Neural cell (in vitro differentiated cells): Measurements from ENCODE around the gene KIZ. TPM values are rescaled to one million over a fixed set of nuclear protein-coding genes. Genes with fewer than 3 reads are reported as not detected.

Source experiments
- H2AFZ ChIP-seq: fragments of 200-600, 300-800 bp; sonication (generic), shearing (Covaris generic); 2 replicates; pipeline ENCODE4 v1.6.0; 2014; ENCODE audit warnings: low read depth, mild to moderate bottlenecking, antibody characterized with exemption, low read length, moderate library complexity
- H3F3A ChIP-seq: fragments of 200-600 bp; shearing (Covaris generic); 2 replicates; pipeline ENCODE4 v1.6.1; 2016; ENCODE audit warnings: mild to moderate bottlenecking, moderate library complexity, mixed read lengths, antibody characterized with exemption, low read length; ENCODE audit not compliant: insufficient read depth, poor library complexity, severe bottlenecking
- H3K27ac ChIP-seq: fragments of 200-600, 300-800 bp; sonication (generic), shearing (Covaris generic); 2 replicates; pipeline ENCODE4 v1.5.1; 2014; ENCODE audit warnings: mild to moderate bottlenecking, low read length, moderate library complexity
- H3K27me3 ChIP-seq: fragments of 300-800, 200-600 bp; sonication (generic), shearing (Covaris generic); 2 replicates; pipeline ENCODE4 v1.6.0; 2014; ENCODE audit warnings: mild to moderate bottlenecking, low read depth, low read length, moderate library complexity; ENCODE audit not compliant: insufficient read depth
- H3K36me3 ChIP-seq: fragments of 300-800, 200-600 bp; sonication (generic), shearing (Covaris generic); 2 replicates; pipeline ENCODE4 v1.5.1; 2014; ENCODE audit warnings: mild to moderate bottlenecking, antibody characterized with exemption, low read length, moderate library complexity; ENCODE audit not compliant: insufficient read depth
- H3K4me2 ChIP-seq: fragments of 300-800, 200-600 bp; sonication (generic), shearing (Covaris generic); 2 replicates; pipeline ENCODE4 v1.6.0; 2014; ENCODE audit warnings: mild to moderate bottlenecking, low read length
- H3K4me3 ChIP-seq: fragments of 300-800, 200-600 bp; sonication (generic), shearing (Covaris generic); 2 replicates; pipeline ENCODE4 v1.5.1; 2014; ENCODE audit warnings: mild to moderate bottlenecking, low read length, moderate library complexity
- H3K79me2 ChIP-seq: fragments of 200-600 bp; shearing (Covaris generic); replicated peaks from 2 replicates; pipeline ENCODE4 v1.6.0; 2014; ENCODE audit warnings: mild to moderate bottlenecking, low read length, moderate library complexity; ENCODE audit not compliant: insufficient read depth
- H3K9ac ChIP-seq: fragments of 300-800, 200-600 bp; sonication (generic), shearing (Covaris generic); 2 replicates; pipeline ENCODE4 v1.6.1; 2016; ENCODE audit warnings: mild to moderate bottlenecking, low read length, mixed read lengths
- H3K9me2 ChIP-seq: fragments of 200-600 bp; shearing (Covaris generic); 2 replicates; pipeline ENCODE4 v1.6.1; 2016; ENCODE audit warnings: mild to moderate bottlenecking, low read length, mixed read lengths; ENCODE audit not compliant: insufficient read depth
- H3K9me3 ChIP-seq: fragments of 200-600, 300-800 bp; sonication (generic), shearing (Covaris generic); 2 replicates; pipeline ENCODE4 v1.6.1; 2016; ENCODE audit warnings: mild to moderate bottlenecking, mixed run types, low read length, moderate library complexity, mixed read lengths
- H4K20me1 ChIP-seq: fragments of 200-600 bp; shearing (Covaris generic); 2 replicates; pipeline ENCODE4 v1.6.1; 2016; ENCODE audit warnings: mild to moderate bottlenecking, mixed run types; ENCODE audit not compliant: insufficient read depth
- CTCF ChIP-seq: fragments of 450-650 bp; IDR thresholded peaks from 2 replicates; pipeline ENCODE4 v1.5.1; 2014; ENCODE audit warnings: antibody characterized with exemption, mild to moderate bottlenecking, moderate library complexity; ENCODE audit not compliant: poor library complexity, severe bottlenecking
- EP300 ChIP-seq: fragments of 450-650 bp; conservative IDR thresholded peaks from 2 replicates; pipeline ENCODE4 v1.6.1; 2014; ENCODE audit warnings: antibody characterized with exemption, mild to moderate bottlenecking, moderate library complexity; ENCODE audit not compliant: poor library complexity, severe bottlenecking
- EZH2 ChIP-seq: fragments of 200-600, 300-800 bp; shearing (Covaris generic), sonication (generic); IDR thresholded peaks from 2 replicates; pipeline ENCODE4 v1.6.1; 2014; ENCODE audit warnings: antibody characterized with exemption, low read length, borderline replicate concordance, mild to moderate bottlenecking; ENCODE audit not compliant: insufficient read depth, poor library complexity, severe bottlenecking
- MXI1 ChIP-seq: fragments of 450-650 bp; conservative IDR thresholded peaks from 2 replicates; pipeline ENCODE4 v1.6.1; 2014; ENCODE audit warnings: antibody characterized with exemption, mild to moderate bottlenecking; ENCODE audit not compliant: poor library complexity, severe bottlenecking
- POLR2AphosphoS5 ChIP-seq: IDR thresholded peaks from 2 replicates; pipeline ENCODE4 v1.6.1; 2012
- RAD21 ChIP-seq: fragments of 450-650 bp; conservative IDR thresholded peaks from 2 replicates; pipeline ENCODE4 v1.6.1; 2014; ENCODE audit warnings: antibody characterized with exemption, mild to moderate bottlenecking, moderate library complexity
- REST ChIP-seq: IDR thresholded peaks from 2 replicates; pipeline ENCODE4 v1.6.1; 2012; ENCODE audit warnings: borderline replicate concordance
- SMC3 ChIP-seq: fragments of 450-650 bp; conservative IDR thresholded peaks from 2 replicates; pipeline ENCODE4 v1.6.1; 2014; ENCODE audit warnings: antibody characterized with exemption, mild to moderate bottlenecking, moderate library complexity; ENCODE audit not compliant: poor library complexity
- TAF1 ChIP-seq: IDR thresholded peaks from 2 replicates; pipeline ENCODE4 v1.6.1; 2012; ENCODE audit warnings: low read depth
- polyA plus RNA-seq: library from polyadenylated mRNA; depleted of rRNA; stranded (reverse); fragments of >200 nt; gene quantifications from 2 replicates; pipeline ENCODE4 v1.2.3, GENCODE V29; 2014

Gene KIZ
- polyA plus RNA-seq, 1 donor from 2014 or later, result 3.6 TPM

GRCh38 chr20:21214431-21214830 lies 88.5 kb downstream of the KIZ start:
- no peaks in the 10 kb centered on the region for H3K27me3 ChIP-seq
- H3K4me3 ChIP-seq, result no peak overlapping the region
- no peaks in the 10 kb centered on the region for H3K9me3 ChIP-seq
- no peak overlapping the region for H3K4me2 ChIP-seq
- H3K9ac ChIP-seq, result no peak overlapping the region
- TF ChIP-seq EP300, result no peak
- no peaks in the 10 kb centered on the region for H3K36me3 ChIP-seq
- H3F3A ChIP-seq, result no peaks in the 10 kb centered on the region
- no peaks in the 10 kb centered on the region for H3K79me2 ChIP-seq
- no peaks in the 10 kb centered on the region for H3K9me2 ChIP-seq
- no peak overlapping the region for H3K27ac ChIP-seq
- no peak overlapping the region for H2AFZ ChIP-seq
- no peaks in the 10 kb centered on the region for H4K20me1 ChIP-seq

GRCh38 chr20:21219686-21220085 lies 93.8 kb downstream of the KIZ start:
- no peak overlapping the region for H3K9ac ChIP-seq
- H3K27ac ChIP-seq, result no peak overlapping the region
- peaks cover 7% of the 10 kb centered on the region for H3K27me3 ChIP-seq
- no peaks in the 10 kb centered on the region for H3K79me2 ChIP-seq
- H3K9me3 ChIP-seq, result no peaks in the 10 kb centered on the region
- no peaks in the 10 kb centered on the region for H4K20me1 ChIP-seq
- H3K4me2 ChIP-seq, result no peak overlapping the region
- no peak overlapping the region for H3K4me3 ChIP-seq
- TF ChIP-seq TAF1 (no peak), REST (no peak), EZH2 (no peak), CTCF (no peak), MXI1 (no peak), EP300 (no peak), RAD21 (no peak), POLR2AphosphoS5 (no peak), SMC3 (no peak)
- no peaks in the 10 kb centered on the region for H3F3A ChIP-seq
- H3K9me2 ChIP-seq, result no peaks in the 10 kb centered on the region
- no peak overlapping the region for H2AFZ ChIP-seq
- H3K36me3 ChIP-seq, result no peaks in the 10 kb centered on the region

GRCh38 chr20:21224217-21224616 lies 98.3 kb downstream of the KIZ start:
- Histone ChIP-seq H3K27ac (no peak overlapping the region), H3F3A (no peaks in the 10 kb centered on the region), H3K9me2 (no peaks in the 10 kb centered on the region), H4K20me1 (no peaks in the 10 kb centered on the region), H3K36me3 (no peaks in the 10 kb centered on the region), H3K79me2 (no peaks in the 10 kb centered on the region), H3K4me2 (no peak overlapping the region), H2AFZ (no peak overlapping the region), H3K4me3 (no peak overlapping the region), H3K27me3 (peaks cover 33% of the 10 kb centered on the region), H3K9me3 (no peaks in the 10 kb centered on the region), H3K9ac (no peak overlapping the region)
- TF ChIP-seq REST (no peak), EP300 (no peak), POLR2AphosphoS5 (no peak), CTCF (no peak), TAF1 (no peak)
